Sigmoid colon (tissue), 7 donors: ENCODE measurements around the gene LRRTM4. TPM values are rescaled to one million over a fixed set of nuclear protein-coding genes. Genes with fewer than 3 reads are reported as not detected.
"Not testable (repeated sequence)": the region's sequence is repeated elsewhere in the genome, so short reads cannot be mapped to it uniquely, and the experiment has no call there.

Experiments used
- DNase-seq: peaks from one replicate; pipeline ENCODE4 v3.0.0-alpha.2; 2019
- H3K27ac ChIP-seq, 4 donors: fragments of 200-600 bp; sonication (generic); one replicate each; pipeline ENCODE4 v1.5.1; 2016 to 2019; ENCODE audit warnings: mild to moderate bottlenecking in 1 of 4
- H3K27me3 ChIP-seq, 3 donors: fragments of 200-600 bp; sonication (generic); one replicate each; pipeline ENCODE4 v1.5.1; 2019; ENCODE audit warnings: mild to moderate bottlenecking in 1 of 3
- H3K36me3 ChIP-seq, 4 donors: fragments of 200-600 bp; sonication (generic); one replicate each; pipeline ENCODE4 v1.5.1; 2016 to 2019
- H3K4me1 ChIP-seq, 4 donors: fragments of 200-600 bp; sonication (generic); one replicate each; pipeline ENCODE4 v1.5.1; 2017 to 2019
- H3K4me3 ChIP-seq, 4 donors: fragments of 200-600 bp; sonication (generic); one replicate each; pipeline ENCODE4 v1.5.1; 2017 to 2019; ENCODE audit warnings: mild to moderate bottlenecking in 2 of 4, moderate library complexity in 1 of 4
- H3K9me3 ChIP-seq, 4 donors: fragments of 200-600 bp in 3 of 4; sonication (generic) in 3 of 4; one replicate each; pipeline versions ENCODE4 v1.5.1 to v1.6.1; 2013 to 2019
- EP300 ChIP-seq, 4 donors: sonication (generic); formaldehyde crosslinking; IDR thresholded peaks; one replicate each; pipeline ENCODE4 v1.6.1; 2017; ENCODE audit warnings: antibody characterized with exemption in 4 of 4
- POLR2A ChIP-seq, 2 donors: fragments of 450-650 bp; IDR thresholded peaks; one replicate each; pipeline ENCODE4 v1.6.1; 2016; ENCODE audit warnings: antibody characterized with exemption in 2 of 2, mild to moderate bottlenecking in 2 of 2, moderate library complexity in 2 of 2
- POLR2AphosphoS5 ChIP-seq, 4 donors: sonication (generic); formaldehyde crosslinking; IDR thresholded peaks; one replicate each; pipeline ENCODE4 v1.6.1; 2017; ENCODE audit warnings: antibody characterized with exemption in 4 of 4
- WGBS, 2 donors: extraction: QIAGEN DNeasy Blood & Tissue Kit; methylation state at CpG; one replicate each; pipeline ENCODE4 v1.1.7; 2013; 5-methylcytosine and 5-hydroxymethylcytosine counted together
- intact Hi-C: fragments of 100-400 bp; cut with DNase I; formaldehyde crosslinking; loops from one replicate; pipeline ENCODE4 v1.15.1; 2023
- polyA plus RNA-seq, 3 donors: library from polyadenylated mRNA; stranded (reverse); fragments of 200-250 nt; gene quantifications; one replicate each; pipeline ENCODE4 v1.2.3, GENCODE V29; 2013
- total RNA-seq, 4 donors: library from RNA; depleted of rRNA; stranded (reverse); fragments of >200 nt; gene quantifications; one replicate each; pipeline ENCODE4 v1.1.0, GENCODE V29; 2016
- TF ChIP-seq, protein P1 (sequence below), 4 experiments: fragments of 450-650 bp in 3 of 4; fragments of 200-600 bp in 1 of 4; IDR thresholded peaks; one replicate each; pipeline ENCODE4 v1.5.1; 2016 to 2019; ENCODE audit warnings: antibody characterized with exemption in 4 of 4, mild to moderate bottlenecking in 3 of 4, moderate library complexity in 2 of 4
- donor health status: healthy with polysubstance abuse.
- donor health status: Bipolar disorder and iron deficiency.
- donor health status: healthy.

Gene LRRTM4
- total and polyA plus RNA-seq, 7 donors, result 0.17 to 1.1 (median 0.55) TPM; not detected in 2

DNA sequence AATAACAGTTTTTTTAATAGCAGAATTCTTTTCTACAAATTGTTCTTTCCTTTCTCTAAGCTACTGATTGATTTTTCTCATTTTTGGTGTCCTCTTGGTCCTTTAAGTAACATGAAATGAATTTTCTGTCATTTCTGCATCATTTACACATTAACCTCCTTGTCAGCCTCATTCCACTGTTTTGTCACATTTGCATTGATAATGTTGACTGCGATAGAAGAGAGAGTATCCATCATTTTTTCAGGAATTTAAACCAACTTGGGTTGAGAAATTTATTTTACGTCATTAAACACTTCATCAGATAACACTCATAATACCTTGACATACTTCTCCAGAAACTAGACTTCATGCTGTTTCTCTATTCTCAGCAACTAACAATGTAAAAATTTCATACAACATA, 422.2 kb downstream of the LRRTM4 start:
- Histone ChIP-seq H3K36me3 (no peaks in the 10 kb centered on the region), H3K9me3 (no peaks in the 10 kb centered on the region), H3K27me3 (no peaks in the 10 kb centered on the region), H3K4me3 (no peak overlapping the region), H3K4me1 (no peaks in the 10 kb centered on the region), H3K27ac (no peak overlapping the region)
- 88 to 91% methylated on average over 2 of the region's 2 CpGs for WGBS, 2 donors
- no peak for DNase-seq
- TF ChIP-seq POLR2A (IDR thresholded peaks at IDR 0.05), result no peak
- no peak for TF ChIP-seq EP300 (IDR thresholded peaks at IDR 0.05)
- TF ChIP-seq, protein P1, sequence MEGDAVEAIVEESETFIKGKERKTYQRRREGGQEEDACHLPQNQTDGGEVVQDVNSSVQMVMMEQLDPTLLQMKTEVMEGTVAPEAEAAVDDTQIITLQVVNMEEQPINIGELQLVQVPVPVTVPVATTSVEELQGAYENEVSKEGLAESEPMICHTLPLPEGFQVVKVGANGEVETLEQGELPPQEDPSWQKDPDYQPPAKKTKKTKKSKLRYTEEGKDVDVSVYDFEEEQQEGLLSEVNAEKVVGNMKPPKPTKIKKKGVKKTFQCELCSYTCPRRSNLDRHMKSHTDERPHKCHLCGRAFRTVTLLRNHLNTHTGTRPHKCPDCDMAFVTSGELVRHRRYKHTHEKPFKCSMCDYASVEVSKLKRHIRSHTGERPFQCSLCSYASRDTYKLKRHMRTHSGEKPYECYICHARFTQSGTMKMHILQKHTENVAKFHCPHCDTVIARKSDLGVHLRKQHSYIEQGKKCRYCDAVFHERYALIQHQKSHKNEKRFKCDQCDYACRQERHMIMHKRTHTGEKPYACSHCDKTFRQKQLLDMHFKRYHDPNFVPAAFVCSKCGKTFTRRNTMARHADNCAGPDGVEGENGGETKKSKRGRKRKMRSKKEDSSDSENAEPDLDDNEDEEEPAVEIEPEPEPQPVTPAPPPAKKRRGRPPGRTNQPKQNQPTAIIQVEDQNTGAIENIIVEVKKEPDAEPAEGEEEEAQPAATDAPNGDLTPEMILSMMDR (IDR thresholded peaks at IDR 0.05), result no peak
- intact Hi-C loops, result no loop called here

DNA sequence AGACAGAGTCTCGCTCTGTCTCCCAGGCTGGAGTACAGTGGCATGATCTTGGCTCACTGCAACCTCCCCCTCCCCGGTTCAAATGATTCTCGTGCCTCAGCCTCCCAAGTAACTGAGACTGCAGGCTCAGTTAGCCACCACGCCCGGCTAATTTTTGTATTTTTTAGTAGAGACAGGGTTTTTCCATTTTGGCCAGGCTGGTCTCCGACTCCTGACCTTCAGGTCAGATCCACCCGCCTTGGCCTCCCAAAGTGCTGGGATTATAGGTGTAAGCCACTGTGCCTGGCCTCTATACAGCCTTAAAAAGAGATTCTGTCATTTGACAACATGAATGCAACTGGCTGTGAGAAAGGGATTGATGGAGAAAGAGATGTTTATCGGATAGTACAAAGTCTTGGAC, 426.7 kb downstream of the LRRTM4 start:
- H3K36me3 ChIP-seq, H3K9me3 ChIP-seq, H3K27me3 ChIP-seq, H3K27ac ChIP-seq, DNase-seq, intact Hi-C loops, H3K4me1 ChIP-seq, H3K4me3 ChIP-seq: not testable (repeated sequence)
- WGBS, 2 donors, result 79 to 85% methylated on average over 8 of the region's 8 CpGs

DNA sequence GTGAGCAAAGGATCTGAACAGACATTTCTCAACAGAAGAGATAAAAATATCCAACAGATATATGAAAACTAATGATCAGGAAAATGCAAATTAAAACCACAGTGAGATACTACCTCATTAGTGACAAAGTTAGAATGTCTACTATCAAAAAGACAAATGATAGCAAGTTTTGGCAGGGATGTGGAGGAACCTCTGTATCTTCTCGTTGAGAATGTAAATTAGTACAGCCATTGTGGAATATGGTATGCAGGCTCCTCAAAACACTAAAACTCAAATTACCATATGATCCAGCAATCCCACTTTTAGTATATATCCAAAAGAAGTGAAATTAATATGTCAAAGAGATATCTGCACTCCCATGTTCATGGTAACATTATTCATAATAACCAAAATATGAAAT, 427.1 kb downstream of the LRRTM4 start:
- H3K9me3 ChIP-seq, result no peaks in the 10 kb centered on the region
- H3K27ac ChIP-seq, result no peak overlapping the region
- no peaks in the 10 kb centered on the region for H3K4me1 ChIP-seq
- no peak for DNase-seq
- H3K36me3 ChIP-seq, result no peaks in the 10 kb centered on the region
- no peak overlapping the region for H3K4me3 ChIP-seq
- WGBS, 2 donors, result 66 to 80% methylated on average over 1 of the region's 1 CpG
- TF ChIP-seq POLR2A (IDR thresholded peaks at IDR 0.05) (no peak), POLR2AphosphoS5 (IDR thresholded peaks at IDR 0.05) (no peak)
- TF ChIP-seq, protein P1 (IDR thresholded peaks at IDR 0.05), result no peak
- H3K27me3 ChIP-seq, result no peaks in the 10 kb centered on the region
- intact Hi-C loops, result no loop called here

DNA sequence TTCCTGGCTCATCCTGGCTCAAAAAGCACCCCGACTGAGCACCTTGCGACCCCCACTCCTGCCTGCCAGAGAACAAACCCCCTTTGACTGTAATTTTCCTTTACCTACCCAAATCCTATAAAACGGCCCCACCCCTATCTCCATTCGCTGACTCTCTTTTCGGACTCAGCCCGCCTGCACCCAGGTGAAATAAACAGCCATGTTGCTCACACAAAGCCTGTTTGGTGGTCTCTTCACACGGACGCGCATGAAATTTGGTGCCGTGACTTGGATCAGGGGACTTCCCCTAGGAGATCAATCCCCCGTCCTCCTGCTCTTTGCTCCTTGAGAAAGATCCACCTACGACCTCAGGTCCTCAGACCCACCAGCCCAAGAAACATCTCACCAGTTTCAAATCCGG, 433.8 kb downstream of the LRRTM4 start:
- intact Hi-C loops, H3K27ac ChIP-seq, DNase-seq, H3K4me1 ChIP-seq, H3K27me3 ChIP-seq, H3K36me3 ChIP-seq, H3K9me3 ChIP-seq, H3K4me3 ChIP-seq: not testable (repeated sequence)
- 33 to 44% methylated on average over 13 of the region's 13 CpGs for WGBS, 2 donors

DNA sequence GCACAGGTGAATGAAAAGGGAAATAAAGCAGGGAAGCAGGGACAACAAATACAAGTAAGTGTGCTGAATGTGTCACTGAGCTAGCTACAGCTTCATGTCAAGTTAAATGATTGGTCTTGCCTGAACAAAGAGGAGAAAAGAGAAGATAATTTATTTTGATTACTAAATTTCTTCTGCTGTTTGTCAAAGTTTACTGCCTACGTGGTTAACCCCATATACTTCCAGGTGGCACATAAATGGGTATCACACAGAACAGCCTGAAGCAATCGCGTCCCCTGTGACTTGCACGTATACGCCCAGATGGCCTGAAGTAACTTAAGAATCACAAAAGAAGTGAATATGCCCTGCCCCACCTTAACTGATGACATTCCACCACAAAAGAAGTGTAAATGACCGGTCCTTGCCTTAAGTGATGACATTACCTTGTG, 434.2 kb downstream of the LRRTM4 start:
- TF ChIP-seq EP300 (IDR thresholded peaks at IDR 0.05), result no peak
- no peak for TF ChIP-seq POLR2AphosphoS5 (IDR thresholded peaks at IDR 0.05)
- Histone ChIP-seq H3K9me3 (no peaks in the 10 kb centered on the region), H3K27me3 (no peaks in the 10 kb centered on the region), H3K4me3 (no peak overlapping the region), H3K36me3 (no peaks in the 10 kb centered on the region), H3K27ac (no peak overlapping the region), H3K4me1 (no peaks in the 10 kb centered on the region)
- intact Hi-C loops, result no loop called here
- DNase-seq, result no peak
- 37 to 47% methylated on average over 6 of the region's 6 CpGs for WGBS, 2 donors

DNA sequence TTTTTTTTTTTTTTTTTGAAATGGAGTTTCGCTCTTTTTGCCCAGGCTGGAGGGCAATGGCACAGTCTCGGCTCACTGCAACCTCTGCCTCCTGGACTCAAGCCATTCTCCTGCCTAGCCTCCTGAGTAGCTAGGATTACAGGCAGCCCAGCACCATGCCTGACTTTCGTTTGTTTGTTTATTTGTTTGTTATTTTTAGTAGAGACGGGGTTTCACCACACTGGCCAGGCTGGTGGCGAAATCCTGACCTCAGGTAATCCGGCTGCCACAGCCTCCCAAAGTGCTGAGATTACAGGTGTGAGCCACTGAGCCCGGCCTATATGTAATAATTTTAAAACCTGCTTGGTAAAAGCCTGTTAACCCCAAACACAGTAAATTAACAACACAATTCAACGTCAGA, 435.7 kb downstream of the LRRTM4 start:
- WGBS, 2 donors, result 51 to 54% methylated on average over 8 of the region's 8 CpGs
- Histone ChIP-seq H3K36me3 (no peaks in the 10 kb centered on the region), H3K4me1 (no peaks in the 10 kb centered on the region), H3K27me3 (no peaks in the 10 kb centered on the region), H3K4me3 (no peak overlapping the region), H3K27ac (no peak overlapping the region), H3K9me3 (no peaks in the 10 kb centered on the region)
- no peak for DNase-seq
- intact Hi-C loops, result no loop called here
- TF ChIP-seq POLR2A (IDR thresholded peaks at IDR 0.05) (no peak), EP300 (IDR thresholded peaks at IDR 0.05) (no peak), POLR2AphosphoS5 (IDR thresholded peaks at IDR 0.05) (no peak)
- TF ChIP-seq, protein P1 (IDR thresholded peaks at IDR 0.05), result no peak
